ENCODE data around the gene ACOT7. TPM values are rescaled to one million over a fixed set of nuclear protein-coding genes. Genes with fewer than 3 reads are reported as not detected.

ACOT7 gene
- total and polyA plus RNA-seq, 2 of the 13 experiments (the other 11 are each of a cell fraction or from before 2014, with no cell fraction given), result 33.0 to 55.8 TPM

GRCh38 chr1:6359216-6360116, 34.1 kb downstream of the ACOT7 start (continued):
- peak; percentile 42; the same call in 1 of the 2 replicates for TF ChIP-seq NFAT5 (CRISPR knock-in tag; IDR thresholded peaks at IDR 0.05)
- 0 out of 2 replicates have a peak, but pooled peaks have one; percentile 27 for TF ChIP-seq HIVEP1 (CRISPR knock-in tag; IDR thresholded peaks at IDR 0.05)
- peak; percentile 30 for TF ChIP-seq ASH2L (IDR thresholded peaks at IDR 0.05; ENCODE audit: insufficient read length, low read depth, low read length)
- no peak for TF ChIP-seq RXRB (CRISPR knock-in tag; IDR thresholded peaks at IDR 0.05; ENCODE audit: borderline replicate concordance)
- TF ChIP-seq, protein P1, sequence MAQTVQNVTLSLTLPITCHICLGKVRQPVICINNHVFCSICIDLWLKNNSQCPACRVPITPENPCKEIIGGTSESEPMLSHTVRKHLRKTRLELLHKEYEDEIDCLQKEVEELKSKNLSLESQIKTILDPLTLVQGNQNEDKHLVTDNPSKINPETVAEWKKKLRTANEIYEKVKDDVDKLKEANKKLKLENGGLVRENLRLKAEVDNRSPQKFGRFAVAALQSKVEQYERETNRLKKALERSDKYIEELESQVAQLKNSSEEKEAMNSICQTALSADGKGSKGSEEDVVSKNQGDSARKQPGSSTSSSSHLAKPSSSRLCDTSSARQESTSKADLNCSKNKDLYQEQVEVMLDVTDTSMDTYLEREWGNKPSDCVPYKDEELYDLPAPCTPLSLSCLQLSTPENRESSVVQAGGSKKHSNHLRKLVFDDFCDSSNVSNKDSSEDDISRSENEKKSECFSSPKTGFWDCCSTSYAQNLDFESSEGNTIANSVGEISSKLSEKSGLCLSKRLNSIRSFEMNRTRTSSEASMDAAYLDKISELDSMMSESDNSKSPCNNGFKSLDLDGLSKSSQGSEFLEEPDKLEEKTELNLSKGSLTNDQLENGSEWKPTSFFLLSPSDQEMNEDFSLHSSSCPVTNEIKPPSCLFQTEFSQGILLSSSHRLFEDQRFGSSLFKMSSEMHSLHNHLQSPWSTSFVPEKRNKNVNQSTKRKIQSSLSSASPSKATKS (CRISPR knock-in tag; IDR thresholded peaks at IDR 0.05), result no peak
- TF ChIP-seq ISX (CRISPR knock-in tag; conservative IDR thresholded peaks at IDR 0.05), result no peak
- TF ChIP-seq ZNF335 (CRISPR knock-in tag; IDR thresholded peaks at IDR 0.05), result no peak
- TF ChIP-seq MTF2 (CRISPR knock-in tag; IDR thresholded peaks at IDR 0.05; ENCODE audit: borderline replicate concordance), result no peak
- peak; percentile 58 for TF ChIP-seq TEAD3 (CRISPR knock-in tag; optimal IDR thresholded peaks at IDR 0.05; ENCODE audit: borderline replicate concordance)
- TF ChIP-seq, protein P2, sequence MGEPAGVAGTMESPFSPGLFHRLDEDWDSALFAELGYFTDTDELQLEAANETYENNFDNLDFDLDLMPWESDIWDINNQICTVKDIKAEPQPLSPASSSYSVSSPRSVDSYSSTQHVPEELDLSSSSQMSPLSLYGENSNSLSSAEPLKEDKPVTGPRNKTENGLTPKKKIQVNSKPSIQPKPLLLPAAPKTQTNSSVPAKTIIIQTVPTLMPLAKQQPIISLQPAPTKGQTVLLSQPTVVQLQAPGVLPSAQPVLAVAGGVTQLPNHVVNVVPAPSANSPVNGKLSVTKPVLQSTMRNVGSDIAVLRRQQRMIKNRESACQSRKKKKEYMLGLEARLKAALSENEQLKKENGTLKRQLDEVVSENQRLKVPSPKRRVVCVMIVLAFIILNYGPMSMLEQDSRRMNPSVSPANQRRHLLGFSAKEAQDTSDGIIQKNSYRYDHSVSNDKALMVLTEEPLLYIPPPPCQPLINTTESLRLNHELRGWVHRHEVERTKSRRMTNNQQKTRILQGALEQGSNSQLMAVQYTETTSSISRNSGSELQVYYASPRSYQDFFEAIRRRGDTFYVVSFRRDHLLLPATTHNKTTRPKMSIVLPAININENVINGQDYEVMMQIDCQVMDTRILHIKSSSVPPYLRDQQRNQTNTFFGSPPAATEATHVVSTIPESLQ (CRISPR knock-in tag; conservative IDR thresholded peaks at IDR 0.05), result no peak
- TF ChIP-seq ZNF343 (CRISPR knock-in tag; IDR thresholded peaks at IDR 0.05), result no peak
- no peak for TF ChIP-seq BRD4 (CRISPR knock-in tag; IDR thresholded peaks at IDR 0.05)
- no peak for TF ChIP-seq ZFP1 (CRISPR knock-in tag; IDR thresholded peaks at IDR 0.05)
- peak in 1 of 2 experiments; percentile 64; a peak in 1 of 4 replicates for TF ChIP-seq KLF16 (CRISPR knock-in tag; IDR thresholded peaks at IDR 0.05)
- TF ChIP-seq ZBTB3 (CRISPR knock-in tag; IDR thresholded peaks at IDR 0.05; ENCODE audit: borderline replicate concordance, low read depth), result no peak
- TF ChIP-seq, protein P3, sequence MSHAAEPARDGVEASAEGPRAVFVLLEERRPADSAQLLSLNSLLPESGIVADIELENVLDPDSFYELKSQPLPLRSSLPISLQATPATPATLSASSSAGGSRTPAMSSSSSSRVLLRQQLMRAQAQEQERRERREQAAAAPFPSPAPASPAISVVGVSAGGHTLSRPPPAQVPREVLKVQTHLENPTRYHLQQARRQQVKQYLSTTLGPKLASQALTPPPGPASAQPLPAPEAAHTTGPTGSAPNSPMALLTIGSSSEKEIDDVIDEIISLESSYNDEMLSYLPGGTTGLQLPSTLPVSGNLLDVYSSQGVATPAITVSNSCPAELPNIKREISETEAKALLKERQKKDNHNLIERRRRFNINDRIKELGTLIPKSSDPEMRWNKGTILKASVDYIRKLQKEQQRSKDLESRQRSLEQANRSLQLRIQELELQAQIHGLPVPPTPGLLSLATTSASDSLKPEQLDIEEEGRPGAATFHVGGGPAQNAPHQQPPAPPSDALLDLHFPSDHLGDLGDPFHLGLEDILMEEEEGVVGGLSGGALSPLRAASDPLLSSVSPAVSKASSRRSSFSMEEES (CRISPR knock-in tag; IDR thresholded peaks at IDR 0.05), result peak; percentile 81
- peak; percentile 75 for TF ChIP-seq ZNF230 (CRISPR knock-in tag; IDR thresholded peaks at IDR 0.05)
- peak; percentile 37; the same call in 1 of the 2 replicates for TF ChIP-seq SOX5 (CRISPR knock-in tag; IDR thresholded peaks at IDR 0.05; ENCODE audit: borderline replicate concordance)

Data from HepG2 (cell line).